ENCODE measurements around the gene SEMA4A. TPM values are rescaled to one million over a fixed set of nuclear protein-coding genes. Genes with fewer than 3 reads are reported as not detected.
"Not testable (repeated sequence)": the region's sequence is repeated elsewhere in the genome, so short reads cannot be mapped to it uniquely, and the experiment has no call there.

Gene SEMA4A
- total RNA-seq (2014; rRNA removed; shearing (Covaris generic)), result 0.10 and 0.29 TPM in 2 replicates
- polyA plus RNA-seq (2014; cell fraction: nucleus; rRNA removed), result 0.56 TPM in 1 of 2 replicates, not detected in the other

DNA sequence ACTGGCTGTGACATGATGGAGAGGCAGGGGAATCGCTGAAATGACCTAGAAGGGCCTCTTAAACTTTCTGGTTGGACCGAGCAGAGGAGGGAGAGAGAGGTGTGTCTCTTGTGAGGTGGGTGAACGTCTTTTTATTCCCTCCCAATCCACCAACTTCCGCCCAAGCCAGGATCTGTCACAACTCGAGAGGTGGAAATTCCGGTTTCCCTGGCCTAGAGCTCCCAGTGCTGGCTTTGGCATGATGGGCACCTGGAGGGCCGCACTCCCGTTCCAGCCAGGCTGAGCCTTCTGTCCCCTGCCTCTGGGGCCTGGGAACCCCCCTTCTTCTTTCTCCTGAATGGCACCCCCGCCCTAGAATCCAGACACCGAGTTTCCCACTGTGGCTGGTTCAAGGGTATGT, at the start of gene SEMA4A:
Gene SEMA4A (plus strand): TSS at position 224 of the 400 bp plus-strand sequence. CDS start 994 bp downstream, outside the sequence.
- no peak for DNase-seq (ENCODE audit: extremely low read depth, low read depth)

DNA sequence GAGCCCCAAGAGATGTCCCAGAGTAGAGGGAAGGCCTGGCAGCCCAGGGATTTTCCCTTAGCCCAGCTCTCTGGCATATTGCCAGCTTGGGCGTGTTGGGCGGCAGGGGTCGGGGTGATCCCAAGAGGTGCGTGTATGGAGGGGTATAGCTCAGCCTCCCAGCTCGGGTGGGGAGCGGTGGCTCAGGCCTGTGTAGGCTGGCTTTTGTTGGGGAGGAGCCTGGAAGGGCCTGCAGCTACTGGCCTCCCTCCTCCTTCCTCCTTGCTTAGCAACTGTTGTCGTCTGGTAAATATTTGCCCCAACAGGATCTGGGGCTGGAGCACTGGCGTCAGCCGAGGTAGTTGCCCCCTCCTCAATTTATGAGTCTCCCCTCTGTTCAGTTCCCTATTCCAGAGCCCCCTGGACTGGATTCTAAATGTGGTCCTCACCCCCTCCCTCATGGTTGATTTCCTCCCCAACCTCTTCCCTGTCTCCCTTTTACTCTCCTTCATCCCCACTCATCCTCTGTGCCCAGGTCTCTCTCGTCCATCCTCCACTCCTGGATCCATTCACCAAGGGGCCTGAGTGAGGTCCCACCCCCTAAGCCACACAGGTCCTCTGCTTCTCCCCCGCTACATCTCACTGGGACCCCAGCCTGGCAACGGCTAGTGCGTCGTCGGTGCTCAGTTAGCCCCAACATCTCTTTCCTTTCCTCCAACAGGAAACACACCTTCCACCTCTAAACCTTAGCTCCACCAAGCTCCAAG, 49.1 kb upstream of the SEMA4A start:
- DNase-seq (ENCODE audit: extremely low read depth, low read depth), result no peak

DNA sequence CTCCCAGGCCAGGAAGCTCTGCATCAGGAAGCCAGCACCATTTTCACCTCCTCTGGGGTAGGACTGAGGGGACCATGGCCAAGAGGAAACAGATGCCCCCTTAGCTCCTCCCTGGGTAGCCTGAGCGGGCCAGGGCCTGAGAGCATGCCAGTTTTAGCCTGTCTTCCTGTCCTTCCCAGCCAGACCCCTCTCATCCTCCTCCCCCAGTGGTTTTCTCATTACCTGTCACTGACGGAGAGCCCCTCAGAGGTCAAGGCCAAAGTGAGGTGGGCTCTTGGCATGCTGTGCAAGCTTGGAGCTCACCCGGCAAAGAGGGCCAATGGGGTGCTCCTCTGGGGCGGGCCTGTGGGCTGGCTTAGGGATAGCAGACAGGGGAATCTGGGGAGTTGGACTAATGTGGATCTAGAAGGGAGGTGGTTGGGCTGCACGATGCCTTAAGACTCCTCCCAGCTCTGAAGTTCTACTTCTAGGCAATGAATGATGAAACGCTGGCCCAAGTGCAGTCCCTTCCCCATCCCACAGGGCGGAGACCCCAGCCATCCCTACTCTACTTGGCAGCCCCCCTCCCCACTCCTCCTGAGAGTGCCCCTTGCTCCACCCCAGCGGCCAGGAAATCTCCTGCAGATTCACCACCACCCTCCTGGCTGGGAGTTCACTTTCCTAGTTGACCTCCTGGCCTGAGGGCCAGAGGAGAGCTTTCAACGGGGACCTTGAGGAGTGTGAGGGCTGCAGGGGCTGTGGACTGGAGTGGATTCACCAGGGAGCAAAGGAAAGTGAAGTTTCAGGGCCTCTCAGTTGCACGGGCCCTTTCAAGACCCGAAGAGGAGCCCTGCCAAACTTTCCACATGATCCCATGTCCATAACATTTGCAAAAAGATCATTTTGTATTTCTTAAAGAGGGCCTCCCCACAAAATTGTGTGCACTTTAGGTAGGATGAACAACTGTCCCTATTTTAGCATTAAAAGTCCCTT, 48.2 kb upstream of the SEMA4A start:
- DNase-seq (ENCODE audit: extremely low read depth, low read depth), result no peak

DNA sequence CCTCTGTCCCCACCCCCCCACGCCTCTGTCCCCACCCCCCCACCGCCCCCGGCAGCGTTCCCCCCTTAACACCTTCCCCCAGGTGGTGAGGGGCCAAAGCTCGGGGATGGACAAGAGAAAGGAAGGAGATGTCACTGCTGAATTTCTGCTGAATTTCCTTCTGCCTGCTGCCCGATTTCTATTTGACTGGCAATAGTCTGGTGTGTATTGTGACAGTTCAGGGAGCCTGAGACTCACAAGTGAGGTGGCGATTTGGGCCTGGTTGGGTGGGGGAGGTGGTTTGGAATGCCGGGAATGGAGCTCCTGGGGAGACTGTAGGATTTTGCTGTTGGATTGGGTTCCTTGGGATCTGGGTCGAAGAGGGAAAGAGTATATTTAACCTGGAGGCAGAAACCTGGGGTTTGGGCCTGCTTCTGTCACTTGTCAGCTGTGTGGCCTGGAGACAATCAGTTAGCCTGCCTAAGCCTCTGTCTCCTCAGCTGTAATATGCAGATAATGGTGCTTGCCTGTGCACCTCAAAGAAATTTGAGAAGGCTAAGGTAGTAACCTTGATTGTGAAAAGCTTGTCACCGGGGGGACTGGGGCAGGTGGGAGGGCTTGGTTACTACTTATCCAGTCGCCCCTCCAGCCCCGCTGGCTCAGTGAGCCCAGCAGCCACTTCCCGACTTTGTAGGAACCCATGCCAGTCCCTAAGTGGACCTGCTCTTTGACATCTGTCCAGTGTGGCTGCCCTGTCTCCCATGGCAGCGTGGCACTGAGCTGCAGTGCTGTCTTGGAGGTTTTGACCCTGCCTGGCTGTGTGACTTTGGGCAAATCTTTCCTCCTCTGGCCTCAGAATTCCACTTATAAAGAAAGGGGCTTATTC, 46.5 kb upstream of the SEMA4A start:
- DNase-seq (ENCODE audit: extremely low read depth, low read depth), result no peak

DNA sequence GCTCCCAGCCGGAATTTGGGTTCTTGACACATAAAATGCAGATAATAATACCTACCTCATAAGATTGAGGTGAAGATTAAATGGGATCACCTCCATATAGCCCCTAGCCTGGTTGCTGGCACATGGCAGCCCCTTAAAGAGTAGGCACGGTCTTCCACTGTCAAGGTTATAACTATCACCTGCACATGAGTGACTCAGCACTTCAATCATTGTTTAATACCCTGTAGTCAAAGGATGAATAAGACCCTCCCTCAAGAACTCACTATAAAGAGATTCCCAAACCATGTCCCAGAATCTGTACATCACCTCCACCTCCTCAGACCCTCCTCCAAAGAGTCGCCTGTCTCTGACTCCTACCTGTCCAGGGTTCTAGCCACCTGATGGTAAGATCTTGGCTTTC, 45.3 kb upstream of the SEMA4A start:
- no peak for DNase-seq (ENCODE audit: extremely low read depth, low read depth)

DNA sequence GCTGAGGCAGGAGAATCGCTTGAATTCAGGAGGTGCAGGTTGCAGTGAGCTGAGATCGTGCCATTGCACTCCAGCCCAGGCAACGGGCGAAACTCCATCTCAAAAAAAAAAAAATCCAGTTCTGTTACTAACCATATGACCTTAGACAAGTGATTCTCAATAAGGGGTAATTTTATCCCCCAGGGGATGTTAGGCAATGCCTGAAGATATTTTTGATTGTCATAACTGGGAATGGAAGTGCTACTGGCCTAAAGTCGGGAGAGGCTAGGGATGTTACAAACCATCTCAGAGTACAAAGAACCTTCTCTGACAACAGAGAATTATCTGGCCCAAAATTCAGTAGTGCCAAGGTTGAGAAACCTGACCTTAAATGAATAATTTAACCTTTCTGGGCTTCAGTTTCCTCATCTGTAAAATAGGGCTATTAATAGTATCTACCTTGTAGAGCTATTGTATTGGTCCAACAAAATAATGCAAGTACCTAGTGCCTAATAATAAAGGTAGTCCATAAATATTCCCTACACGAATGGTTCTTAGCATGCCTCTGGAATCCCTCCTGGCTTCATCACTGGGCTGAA, 44.6 kb upstream of the SEMA4A start:
- no peak for DNase-seq (ENCODE audit: extremely low read depth, low read depth)

DNA sequence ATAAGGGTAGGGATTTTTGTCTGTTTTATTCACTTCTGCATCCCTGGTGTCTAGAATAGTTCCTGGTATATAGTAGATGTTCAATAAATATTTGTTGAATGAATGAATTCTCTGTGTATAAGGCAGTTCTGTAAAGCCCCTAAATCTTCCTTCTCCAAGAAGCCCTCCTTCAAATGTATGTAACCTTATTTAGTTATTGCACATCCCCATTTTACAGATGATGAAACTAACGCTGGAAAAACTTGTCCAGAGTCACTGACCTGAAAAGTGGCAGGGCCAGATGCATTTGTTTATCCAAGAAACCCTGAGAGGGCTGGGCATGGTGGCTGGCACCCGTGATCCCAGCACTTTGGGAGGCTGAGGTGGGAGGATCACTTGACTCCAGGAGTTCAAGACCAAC, 43.1 kb upstream of the SEMA4A start:
- DNase-seq (ENCODE audit: extremely low read depth, low read depth), result no peak

DNA sequence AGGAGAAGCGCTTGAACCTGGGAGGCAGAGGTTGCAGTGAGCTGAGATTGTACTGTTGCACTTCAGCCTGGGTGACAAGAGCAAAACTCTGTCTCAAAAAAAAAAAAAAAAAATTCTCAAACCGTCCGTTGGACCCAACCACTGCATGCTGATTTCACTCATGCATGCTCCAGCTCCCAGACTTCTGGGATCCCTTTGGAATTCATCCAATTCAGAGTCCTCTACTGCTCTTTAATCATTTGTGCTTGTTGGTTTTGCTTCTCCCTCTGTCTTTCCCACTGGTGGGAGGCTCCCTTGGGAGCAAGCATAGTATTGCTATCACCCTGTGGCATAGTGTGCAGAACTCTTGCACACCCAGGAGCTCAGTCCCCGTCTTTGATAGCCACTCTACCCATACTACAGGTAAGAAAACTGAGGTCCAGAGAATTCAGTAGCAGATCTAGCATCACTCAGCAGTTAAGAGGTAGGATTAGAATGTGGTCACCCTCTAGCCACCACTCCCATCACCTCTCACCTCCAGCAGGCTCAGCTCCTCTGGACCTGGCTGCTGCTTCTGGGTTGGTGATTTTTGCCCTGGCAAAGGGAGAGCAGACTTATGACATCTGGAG, 41.9 kb upstream of the SEMA4A start:
- DNase-seq (ENCODE audit: extremely low read depth, low read depth), result no peak

DNA sequence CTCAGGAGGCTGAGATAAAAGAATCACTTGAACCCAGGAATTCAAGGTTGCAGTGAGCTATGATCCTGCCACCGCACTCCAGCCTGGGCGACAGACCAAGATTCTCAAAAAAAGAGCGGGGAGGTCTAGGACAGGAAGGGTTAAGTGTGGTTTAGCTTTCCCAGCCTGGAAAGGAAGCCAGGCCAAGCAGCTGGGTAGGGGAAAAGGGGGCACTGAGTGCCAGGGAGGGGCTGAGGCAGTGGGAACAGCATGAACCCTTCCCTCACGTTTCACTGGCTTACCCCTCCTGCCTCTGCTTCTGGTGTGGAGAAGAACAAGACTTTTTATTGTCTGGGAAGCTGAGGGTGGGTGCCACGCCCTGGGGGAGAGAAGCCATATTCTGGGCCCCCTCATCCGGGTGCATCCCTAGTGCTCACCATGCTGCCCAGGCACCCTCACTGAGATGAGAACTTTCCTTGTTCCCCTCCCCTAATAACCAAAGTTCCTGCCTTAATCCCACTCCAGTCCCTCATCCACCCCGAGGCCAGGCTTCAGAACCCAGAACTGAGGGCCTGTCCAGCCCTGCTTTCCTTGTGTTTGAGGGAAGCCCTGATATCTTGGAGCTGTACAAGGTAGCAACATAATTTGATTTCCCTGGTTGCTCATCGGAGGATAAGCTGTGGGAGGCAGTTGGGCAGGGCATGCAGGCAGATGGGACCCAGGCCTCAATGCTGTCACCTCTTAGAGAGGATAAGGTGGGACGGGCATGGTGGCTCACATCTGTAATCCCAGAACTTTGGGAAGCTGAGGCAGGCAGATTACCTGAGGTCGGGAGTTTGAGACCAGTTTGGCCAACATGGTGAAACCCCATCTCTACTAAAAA, 40.9 kb upstream of the SEMA4A start:
- DNase-seq (ENCODE audit: extremely low read depth, low read depth), result no peak

DNA sequence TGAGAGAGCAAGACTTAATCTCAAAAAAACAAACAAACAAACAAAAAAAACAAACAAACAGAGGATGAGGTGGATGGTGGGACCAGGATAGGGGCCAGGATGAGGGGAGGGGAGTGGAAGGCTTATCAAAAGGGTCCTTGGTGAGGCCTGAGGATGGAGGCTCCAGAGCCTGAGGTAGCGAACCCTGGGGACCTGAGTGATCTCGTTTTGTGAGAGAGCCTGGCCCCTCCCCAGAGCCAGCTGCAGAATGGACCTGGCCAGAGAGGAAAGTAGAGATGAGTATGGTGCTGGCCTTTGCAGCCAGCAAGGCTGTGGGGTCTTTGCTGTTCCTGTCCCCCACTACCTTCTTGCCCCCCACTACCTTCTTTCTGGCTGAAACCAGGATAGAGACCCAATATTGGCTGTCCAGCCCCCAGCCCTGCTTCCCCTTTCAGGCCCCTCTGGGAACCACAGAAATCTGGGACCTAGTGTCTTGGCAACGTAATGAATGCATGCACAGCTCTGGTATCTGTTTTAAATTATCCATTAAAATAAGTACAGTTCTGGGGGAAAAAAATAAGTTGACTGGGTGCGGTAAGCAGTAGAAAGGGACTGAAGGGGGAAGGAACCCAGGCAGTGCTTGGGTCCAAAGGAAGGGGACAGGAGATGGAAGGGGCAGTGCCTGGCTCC, 40.0 kb upstream of the SEMA4A start:
- no peak for DNase-seq (ENCODE audit: extremely low read depth, low read depth)

DNA sequence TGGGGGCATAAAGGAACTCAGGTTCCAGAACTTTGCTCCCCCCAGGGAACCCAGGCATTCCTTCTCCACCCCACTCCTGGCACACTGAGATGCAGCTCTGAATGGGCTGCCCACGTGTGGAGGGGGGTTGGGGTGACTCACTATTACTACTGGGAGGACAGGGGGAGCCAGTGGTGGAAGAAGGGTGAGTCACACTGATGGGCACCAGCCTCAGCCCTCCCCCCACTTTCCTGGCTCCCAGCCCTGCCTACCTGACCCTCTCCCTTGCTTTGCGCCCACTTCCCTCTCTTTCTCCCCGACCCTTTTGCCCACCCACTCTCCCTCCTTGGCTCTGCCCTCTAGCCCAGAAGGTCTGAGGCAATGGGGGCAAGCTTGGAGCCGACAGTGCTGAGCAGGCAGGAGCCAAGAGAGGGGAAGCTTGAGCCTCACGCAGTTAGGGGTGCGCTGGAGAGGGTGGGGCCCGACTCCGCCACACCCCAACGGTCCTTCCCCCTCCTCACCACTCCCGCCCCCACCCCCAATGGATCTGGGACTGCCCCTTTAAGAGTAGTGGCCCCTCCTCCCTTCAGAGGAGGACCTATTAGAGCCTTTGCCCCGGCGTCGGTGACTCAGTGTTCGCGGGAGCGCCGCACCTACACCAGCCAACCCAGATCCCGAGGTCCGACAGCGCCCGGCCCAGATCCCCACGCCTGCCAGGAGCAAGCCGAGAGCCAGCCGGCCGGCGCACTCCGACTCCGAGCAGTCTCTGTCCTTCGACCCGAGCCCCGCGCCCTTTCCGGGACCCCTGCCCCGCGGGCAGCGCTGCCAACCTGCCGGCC, 39.1 kb upstream of the SEMA4A start, which contains the start of gene LMNA:
Gene LMNA (plus strand): TSS at position 611 of the 818 bp plus-strand sequence. CDS start 208 bp downstream, outside the sequence.
- peak; percentile 95 for DNase-seq (ENCODE audit: extremely low read depth, low read depth)

DNA sequence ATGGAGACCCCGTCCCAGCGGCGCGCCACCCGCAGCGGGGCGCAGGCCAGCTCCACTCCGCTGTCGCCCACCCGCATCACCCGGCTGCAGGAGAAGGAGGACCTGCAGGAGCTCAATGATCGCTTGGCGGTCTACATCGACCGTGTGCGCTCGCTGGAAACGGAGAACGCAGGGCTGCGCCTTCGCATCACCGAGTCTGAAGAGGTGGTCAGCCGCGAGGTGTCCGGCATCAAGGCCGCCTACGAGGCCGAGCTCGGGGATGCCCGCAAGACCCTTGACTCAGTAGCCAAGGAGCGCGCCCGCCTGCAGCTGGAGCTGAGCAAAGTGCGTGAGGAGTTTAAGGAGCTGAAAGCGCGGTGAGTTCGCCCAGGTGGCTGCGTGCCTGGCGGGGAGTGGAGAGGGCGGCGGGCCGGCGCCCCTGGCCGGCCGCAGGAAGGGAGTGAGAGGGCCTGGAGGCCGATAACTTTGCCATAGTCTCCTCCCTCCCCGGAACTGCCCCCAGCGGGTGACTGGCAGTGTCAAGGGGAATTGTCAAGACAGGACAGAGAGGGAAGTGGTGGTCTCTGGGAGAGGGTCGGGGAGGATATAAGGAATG, 38.4 kb upstream of the SEMA4A start:
- DNase-seq (ENCODE audit: extremely low read depth, low read depth), result no peak

DNA sequence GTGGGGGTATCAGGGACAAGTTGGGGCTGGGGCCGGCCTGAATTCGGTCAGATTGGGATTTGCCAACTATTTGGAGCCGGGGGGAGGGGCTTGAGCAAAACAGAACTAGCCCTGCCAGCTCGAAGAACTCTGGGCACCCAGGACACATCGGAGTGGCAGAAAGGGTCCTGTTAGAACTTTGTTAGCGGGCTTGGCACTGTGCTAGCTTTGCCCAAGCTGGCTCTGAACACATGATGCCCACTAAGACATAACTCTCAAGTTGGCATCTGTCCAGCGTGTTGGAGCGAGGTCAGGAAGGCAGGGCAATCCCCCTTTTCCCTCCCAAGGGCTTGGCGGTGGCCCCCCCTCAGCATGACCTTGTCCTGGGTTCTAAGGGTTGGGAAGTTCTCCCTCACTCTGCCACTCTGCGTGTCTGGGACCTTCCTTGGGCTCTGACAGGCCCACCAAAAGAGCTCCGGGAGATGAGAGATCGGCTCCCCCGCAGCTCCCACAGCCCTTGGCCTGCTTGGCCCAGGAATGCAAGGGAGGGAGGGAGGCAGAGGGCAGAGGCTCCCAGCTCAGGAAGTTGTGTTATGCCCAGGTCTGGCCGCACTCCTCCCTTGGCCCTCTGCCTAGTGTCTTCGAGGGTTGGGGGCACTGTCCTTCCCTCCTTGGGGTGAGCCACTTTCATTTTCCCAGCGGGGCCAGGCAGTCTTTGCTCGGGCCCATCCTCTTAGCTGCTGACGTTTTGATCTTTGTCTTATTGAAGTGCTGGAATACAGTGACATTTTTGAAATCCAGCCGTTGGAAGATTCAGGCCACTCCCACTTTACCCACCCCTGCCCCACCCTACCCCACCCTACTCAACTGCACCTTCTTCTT, 37.6 kb upstream of the SEMA4A start:
- DNase-seq (ENCODE audit: extremely low read depth, low read depth), result no peak

DNA sequence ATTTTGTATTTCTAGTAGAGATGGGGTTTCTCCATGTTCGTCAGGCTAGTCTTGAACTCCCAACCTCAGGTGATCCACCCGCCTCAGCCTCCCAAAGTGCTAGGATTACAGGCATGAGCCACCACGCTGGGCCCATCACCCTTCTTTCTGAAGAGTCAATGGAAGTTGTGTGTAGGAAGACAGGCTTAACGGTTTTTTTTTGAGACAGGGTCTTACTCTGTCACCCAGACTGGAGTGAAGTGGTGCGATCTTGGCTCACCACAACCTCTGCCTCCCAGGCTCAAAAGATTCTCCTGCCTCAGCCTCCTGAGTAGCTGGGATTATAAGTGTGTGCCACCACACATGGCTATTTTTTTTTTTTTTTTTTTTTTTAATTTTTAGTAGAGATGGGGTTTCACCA, 36.7 kb upstream of the SEMA4A start:
- not testable (repeated sequence) for DNase-seq (ENCODE audit: extremely low read depth, low read depth)

DNA sequence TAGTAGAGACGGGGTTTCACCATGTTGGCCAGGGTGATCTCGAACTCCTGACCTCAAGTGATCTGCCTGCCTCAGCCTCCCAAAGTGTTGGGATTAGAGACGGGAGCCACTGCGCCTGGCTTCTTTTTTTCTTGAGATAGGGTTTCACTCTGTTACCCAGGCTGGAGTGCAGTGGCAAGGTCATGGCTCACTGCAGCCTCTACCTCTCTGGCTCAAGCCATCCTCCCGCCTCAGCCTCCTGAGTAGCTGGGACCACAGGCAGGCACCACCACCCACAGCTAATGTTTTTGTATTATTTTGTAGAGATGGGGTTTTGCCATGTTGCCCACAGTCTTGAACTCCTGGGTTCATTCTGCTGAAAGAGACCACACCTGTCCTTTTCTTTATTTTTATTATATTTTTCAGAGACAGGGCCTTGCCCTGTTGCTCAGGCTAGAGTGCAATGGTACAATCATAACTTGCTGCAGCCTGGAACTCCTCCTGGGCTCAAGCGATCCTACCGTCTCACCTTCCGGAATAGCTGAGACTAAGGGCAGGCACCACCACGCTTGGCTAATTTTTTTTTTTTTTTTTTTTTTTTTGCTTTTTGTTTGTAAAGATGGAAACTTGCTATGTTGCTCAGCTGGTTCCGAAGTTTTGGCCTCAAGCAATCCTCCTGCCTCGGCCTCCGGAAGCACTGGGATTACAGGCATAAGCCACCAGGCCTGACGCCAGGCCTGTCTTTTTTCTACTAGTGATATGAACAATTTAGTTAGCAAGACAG, 35.8 kb upstream of the SEMA4A start:
- DNase-seq (ENCODE audit: extremely low read depth, low read depth), result no peak
